SK-MEL-5 (cell line): Measurements from ENCODE around the gene MNX1. TPM values are rescaled to one million over a fixed set of nuclear protein-coding genes. Genes with fewer than 3 reads are reported as not detected.

ENCODE experiments used
- DNase-seq: peaks from one replicate; pipeline ENCODE4 v3.0.0-alpha.2; 2016; ENCODE audit warnings: low read depth, low spot score
- in situ Hi-C: cut with HindIII; loops from 2 replicates; pipeline ENCODE4 v1.10.0; 2016; ENCODE audit warnings: low sequenced_read_pairs, high pct_unique_total_duplicates, low pct_unique_long_range_greater_than_20kb
- total RNA-seq: library from RNA; depleted of rRNA; stranded (reverse); fragments of >200 nt; shearing (Covaris generic); gene quantifications from 2 replicates; pipeline ENCODE4 v1.2.3, GENCODE V29; 2014

The MNX1 gene
- total RNA-seq, 1 experiment from 2014 or later = 0.45 TPM

DNA sequence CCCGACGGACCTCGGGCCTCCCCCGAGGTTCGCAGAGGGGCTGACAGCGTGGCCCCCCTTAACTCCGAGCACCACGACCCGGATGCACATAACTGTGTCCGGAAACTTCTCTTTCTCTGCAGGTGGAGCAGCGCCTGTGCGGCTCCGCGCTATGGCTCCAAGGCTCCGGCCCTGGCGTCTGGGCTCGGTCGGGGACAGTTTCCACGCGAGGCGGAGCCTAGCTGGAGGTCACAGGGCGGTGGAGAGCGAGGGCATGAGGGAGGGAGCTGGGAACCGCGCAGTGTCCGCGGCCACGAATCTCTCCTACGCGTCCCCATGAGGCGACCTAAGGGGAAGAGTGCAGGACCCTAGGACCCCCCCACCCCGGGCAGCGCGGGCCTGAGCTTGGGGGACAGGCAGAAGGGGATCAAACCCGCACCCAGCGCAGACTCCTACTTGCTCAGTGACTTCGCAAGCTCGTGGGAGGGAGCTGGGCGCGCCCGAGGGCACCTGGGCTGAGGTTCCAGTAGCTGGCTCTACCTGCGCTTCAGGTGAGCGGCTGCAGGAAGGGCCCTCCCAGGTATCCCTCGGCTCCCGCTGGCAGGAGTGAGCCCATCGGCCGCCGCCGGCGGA lies 8.6 kb upstream of the MNX1 start:
- in situ Hi-C loops = no loop called here
- no peak for DNase-seq

DNA sequence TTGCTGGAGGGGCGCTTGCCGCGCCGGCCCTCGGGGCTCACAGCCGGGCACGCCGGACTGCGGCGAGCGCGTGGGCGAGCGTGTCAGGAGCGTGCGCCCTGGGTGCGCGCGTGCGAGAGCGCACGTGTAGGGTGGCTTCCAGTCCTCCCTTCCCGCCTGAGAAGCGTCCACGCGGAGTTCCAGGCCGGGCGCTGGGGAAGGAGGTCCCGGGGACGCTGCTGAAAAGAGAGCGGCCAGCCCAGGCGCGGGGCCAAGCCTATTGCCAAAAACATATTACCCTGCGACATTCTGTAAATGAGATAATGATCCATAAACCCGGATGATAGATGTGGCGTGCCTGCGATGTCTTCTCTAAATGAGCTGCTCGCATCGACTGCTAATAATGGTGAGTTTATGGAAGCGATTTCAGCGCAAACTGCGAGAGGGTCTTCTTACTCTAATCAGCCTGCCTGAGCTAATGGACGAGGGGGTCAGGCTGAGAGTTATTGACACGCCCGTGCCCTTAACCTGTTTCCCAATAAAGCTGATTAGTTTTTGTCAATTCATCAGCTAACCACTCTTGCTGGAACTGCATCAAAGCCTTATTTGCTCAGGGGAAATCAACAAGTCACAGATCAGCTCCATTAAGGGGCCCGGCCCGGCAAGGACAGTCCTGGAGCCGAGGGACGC lies 8.0 kb upstream of the MNX1 start:
- in situ Hi-C loops = no loop called here
- no peak for DNase-seq

DNA sequence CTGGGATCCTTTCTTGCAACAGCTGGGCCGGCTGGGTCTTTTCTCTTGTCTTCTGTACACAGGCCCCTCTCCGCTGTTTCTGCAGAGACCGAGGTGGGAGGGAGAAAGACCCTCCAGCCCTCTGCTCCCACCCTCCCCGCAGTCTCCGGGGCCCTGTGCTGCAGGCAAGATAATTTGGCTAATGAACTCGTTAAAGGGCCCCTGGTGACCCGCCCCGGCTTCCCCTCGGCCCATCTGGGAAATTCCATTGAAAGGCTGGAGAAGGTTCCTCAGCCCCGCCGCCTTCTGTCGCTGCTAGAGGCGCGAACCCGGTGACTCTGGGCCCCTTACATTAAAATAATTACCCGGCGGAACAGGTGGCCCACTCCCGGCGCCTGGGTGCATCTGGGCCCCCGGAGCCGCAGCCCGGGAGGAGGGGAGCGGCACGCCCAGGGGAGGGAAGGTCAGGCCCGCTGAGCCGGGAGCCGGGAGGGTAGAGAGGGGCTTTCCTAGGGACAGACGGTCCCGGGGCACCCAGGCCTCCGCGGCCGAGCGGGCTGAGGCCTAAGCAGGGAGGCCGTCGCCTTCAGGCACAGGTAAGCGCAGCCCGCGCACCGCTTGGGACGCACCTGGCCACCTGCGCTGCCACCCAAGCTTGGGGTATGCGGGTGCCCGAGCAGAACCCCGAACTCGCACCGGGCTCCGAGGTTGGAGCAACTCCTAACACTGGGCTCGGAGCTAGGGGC lies 7.3 kb upstream of the MNX1 start:
- in situ Hi-C loops = no loop called here
- DNase-seq = no peak

DNA sequence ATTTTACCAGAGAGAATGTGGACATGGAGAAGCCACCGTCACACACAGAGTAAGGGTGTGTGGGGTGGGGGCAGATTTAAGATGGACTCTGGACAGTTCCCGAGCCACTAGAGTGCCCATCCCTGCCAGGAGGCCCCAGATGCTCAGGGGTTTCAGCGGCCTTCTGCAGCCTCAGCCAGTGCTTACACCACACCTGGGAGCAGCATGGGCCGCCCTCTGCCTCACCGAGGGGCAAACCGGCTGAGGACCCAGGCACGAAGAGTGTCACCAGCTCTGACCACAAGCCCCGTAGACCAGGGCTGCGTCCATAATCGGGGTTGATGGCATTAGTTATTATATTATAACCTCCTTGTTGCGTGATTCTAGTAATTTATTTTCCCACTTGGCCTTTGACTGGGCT lies 6.7 kb upstream of the MNX1 start:
- in situ Hi-C loops = no loop called here

DNA sequence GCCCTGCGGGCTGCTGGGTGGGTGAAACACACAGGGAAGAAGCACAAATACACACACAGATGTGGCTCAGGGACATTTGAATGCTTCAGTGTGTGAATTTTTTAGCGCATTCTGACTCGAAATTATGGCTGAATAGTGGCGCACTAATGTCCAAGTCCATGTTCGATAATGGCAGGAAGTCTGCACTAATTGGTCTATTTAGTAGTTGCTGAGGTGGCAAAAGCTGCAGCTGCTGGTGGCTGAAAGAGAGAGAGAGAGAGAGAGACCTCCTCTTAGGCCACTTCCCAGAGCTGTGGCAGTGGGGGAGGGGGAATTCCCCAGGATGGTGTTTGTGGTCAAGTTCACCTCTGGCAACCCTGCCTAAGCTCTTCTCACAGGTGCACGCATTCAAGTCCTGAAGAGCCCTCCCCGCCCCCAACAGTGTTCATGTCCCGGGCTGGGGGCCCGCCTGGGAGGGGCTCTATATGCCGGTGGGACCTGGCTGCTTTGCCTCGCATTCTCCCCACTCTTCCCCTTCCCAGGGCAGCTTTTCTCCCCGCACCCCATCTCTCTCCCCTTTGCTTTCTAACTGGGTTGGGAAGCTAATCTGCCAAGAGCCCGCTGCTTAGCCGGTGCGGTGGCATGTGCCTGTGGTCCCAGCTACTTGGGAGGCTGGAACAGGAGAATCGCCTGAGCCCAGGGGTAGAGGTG lies 6.0 kb upstream of the MNX1 start:
- no peak for DNase-seq
- in situ Hi-C loops = no loop called here

More for the DNA sequence above, 6.7 kb upstream of the MNX1 start:
- DNase-seq = no peak

DNA sequence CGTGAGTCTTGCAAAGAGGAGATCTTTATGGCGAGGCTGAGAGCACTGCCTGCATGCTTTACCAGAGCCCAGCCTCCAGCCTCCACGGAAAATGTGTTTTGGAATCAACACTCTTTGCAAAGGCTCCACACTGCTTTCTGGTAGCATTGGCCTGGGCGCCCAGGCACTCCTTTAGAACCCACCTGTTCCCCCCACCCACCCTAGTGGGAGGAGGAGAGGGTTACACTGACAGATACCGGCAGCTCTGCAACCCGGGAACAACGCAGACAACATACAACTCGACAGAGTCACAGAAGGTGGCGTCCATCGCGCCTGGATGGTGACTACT lies 5.5 kb upstream of the MNX1 start:
- in situ Hi-C loops = no loop called here
- DNase-seq = no peak

DNA sequence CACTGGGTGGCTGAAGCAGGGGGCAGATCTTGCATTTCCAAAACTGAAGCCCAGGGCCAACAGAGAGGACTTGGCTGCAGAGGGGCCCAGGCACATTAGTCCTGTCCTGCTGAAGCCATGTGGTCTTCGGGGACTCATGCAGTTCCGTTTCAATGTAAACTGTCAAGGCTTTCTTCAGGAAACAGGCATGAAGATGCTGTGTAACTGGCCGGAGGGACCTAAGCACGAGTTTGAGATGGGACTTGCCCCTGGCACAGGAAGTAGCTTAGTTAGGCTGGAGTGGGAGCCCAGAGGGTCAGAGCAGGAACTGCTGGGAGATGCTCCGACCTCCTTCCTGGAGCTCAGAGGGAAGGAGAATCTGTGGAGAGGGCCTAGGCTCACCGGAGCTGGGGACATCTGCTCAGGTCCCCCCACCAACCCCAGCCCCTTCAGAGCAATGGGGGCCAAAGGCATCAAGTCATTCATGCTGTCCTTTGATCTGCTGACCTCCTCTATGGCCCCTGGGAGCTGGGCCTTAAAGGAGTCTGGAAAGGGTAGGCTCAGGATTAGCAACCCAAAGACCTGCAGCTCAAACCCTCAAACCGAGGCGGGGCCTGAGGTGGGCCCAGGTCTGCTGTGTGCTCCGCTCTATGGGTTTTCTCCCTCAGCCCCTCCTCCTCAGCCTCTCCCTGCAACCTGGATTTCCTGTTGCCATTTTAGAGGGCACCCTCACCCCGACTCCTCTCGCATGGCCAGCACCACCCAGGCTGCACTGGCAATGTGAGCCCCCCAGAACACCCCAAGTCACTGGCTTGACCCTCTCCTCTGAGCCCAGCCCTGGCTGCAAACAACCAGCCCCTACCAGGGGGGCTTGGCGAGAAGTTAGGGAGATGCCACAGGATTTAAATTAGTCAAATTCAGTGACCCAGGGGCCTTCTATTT lies 4.4 kb upstream of the MNX1 start:
- in situ Hi-C loops = no loop called here
- DNase-seq = no peak

DNA sequence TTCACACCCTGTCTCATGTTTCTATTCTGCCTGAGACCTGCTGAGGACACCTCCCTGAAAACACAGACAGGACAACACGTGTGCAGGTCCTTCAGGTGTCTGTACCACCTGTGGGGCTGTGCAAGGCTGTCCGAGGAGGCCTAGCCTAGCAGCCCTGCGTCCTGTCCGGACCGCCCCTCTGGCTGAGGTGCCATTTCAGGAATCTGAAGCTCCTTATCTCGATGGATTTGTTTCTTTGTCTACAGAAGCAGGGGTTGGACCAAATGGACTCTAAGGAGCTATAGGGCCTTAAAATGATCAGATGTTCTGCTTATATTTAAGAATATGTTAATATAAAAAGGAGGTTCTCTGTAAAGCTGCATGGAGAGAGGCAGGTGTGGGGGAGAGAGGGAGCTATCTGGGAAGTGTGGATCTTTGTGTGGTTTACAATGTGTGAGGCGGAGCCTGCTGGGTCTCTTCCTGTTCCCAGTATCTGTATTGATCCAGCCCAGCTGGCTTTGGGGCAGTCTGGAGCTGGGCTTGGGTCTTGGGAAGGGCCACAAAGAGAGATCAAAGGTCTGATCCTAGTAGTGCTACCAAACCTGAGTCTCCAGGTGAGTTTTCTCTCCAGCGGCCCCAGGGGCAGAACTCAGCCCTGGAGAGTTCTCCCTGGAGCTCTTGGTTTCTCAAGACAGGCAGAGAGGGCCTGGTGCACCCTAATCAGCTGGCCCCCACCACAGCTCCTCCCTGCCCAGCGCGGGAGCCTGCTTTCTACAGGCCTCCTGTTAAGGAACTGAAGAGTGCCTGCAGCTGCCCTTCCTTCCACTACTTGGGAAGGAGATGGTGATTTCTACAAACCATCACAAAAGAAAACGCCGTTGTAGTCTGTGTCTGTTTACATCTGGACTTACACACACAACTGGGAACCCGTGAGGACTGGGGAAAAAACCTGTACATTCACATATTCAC lies 3.4 kb upstream of the MNX1 start:
- in situ Hi-C loops = no loop called here
- no peak for DNase-seq

DNA sequence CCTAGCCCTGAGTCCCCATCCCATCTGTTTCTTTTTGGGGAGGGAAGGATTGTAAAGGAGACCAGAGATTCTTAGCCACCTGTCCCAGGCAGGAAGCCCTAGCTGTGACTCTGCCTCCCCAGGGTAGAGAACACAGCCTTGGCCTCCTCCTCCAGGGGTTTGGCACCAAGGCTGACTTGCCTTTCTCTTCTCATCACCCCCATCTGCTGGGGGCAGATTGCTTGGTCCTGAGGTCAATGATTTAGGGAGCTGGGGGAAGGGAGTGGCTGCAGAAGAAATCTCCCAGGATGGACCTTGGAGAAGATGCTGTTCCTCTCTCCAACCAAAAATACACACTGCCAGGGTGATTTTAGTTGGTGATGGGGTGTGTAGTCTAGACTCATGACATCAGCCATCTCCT lies 2.6 kb upstream of the MNX1 start:
- no peak for DNase-seq
- in situ Hi-C loops = no loop called here

DNA sequence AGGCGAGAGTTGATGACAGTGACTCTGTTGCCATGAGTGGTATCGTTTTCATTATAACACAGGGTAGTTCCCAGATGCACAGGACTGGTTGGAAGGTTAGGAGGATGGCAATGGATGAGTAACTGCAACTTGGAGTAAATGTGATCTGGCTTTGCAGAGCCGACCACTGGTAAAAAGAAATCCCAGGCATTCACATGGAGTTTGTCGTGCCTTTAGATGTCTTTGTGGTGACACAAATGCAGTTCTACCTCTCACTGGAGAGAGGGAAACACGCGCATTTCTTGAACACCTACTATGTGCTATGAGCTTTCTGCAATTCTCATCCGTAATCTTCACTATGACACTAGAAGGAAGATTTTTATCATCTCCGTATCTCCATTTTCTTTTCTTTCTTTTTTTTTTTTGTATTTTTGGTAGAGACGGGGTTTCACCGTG lies 1.7 kb upstream of the MNX1 start:
- in situ Hi-C loops = no loop called here
- DNase-seq = no peak

DNA sequence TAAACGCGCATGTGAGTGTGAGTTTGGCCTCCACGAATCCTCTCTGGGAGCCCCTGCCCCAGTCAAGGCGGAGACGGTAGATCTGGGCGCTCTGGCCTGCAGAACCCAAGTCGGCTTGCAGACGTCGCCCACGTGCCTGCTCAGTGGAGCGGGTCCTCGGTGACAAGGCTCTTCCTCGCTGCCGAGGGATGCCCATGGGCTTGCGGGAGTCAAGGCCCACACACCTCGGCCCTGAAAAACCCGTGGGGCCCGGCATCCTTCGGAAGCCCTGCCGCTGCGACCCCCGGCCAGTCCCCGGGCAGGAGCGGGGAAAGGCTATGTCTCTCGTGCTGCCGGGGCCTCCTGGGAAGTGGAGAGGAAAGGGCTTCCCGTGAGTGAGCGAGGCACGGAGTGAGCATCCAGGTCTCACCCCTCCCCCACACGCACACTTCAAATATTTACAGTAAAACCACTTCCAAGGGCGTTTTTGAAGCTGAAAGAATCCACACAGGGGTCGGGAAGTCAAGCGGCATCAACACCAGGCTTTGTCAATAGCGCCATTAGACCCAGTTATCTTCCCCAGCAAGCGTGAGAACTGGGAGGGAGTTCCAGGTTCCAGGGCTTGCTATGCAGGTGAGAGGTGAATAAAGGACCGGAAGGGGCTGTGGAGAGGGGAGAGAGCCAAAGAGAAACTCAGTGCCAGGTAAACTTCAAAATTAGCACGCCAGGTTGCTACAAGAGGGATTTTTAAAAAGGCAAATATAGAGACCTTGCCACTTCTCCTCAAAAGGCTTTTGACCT lies 1.1 kb upstream of the MNX1 start:
- in situ Hi-C loops = no loop called here
- DNase-seq = no peak

DNA sequence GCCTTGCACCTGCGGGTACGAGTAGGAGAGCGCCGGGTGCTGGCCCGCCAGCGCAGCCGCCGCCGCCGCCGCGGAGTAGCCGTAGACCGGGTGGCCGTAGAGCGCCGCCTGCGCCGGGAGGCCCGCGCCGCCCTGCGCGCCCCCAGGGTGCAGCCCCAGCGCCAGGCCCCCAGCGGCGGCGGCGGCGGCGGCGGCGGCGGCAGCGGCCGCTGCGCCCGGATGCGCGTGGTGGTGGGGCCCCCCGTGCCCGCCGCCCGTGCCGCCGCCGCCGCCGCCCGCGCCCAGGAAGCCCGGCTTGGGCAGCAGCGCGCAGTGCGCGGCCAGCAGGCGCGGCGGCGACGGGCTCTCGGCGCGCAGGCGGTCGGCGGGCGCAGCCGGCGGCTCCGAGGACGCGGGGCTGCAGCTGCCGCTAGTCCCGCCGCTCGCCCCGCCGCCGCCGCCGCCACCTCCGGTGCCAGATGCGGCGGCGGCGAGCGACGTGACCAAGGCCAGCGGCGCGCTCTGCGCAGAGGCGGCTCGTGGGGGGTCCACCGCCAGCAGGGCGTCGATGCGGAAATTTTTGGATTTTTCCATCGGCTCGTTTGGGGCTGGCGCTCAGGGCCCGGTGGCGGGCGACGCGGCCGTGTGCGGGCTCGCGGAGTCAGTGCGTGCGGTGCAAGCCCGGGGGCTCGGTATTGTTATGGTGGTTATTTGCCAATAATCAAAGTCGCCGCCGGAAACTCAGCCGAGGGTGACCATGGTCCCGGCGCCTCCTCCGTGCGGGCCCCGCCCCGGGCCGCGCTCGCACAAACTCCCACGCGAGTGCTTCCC lies 480 bp downstream of the MNX1 start:
- in situ Hi-C loops = no loop called here
- DNase-seq = no peak

DNA sequence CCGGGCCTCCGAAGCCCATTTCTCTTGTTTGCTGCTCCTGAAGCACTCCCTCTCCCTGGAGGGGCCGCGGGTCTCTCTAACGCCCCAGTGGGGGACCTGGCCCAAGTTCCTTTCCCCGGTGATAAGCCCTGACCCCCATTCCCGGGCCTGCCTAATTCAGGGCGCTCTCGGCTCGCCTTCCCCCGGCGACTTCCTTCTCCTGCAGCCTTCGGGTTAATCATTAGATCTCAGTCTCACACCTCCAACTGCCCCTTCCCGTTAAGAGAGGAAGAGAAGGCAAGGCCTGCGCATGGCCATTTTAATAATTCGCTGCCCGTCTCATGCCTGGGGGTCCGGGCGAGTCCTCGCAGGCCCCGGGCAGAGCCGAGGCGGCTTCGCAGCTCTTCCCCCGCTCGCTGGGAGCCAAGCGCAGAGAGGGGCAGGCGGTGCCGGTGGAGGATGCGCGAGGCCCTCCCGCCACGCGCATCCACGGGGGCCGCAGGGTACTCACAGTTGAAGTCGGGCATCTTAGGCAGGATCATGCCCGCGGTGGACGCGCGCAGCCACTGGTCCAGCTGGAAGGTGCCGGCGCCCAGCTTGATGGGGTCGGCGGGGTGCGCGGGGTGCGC lies 1.2 kb downstream of the MNX1 start:
- in situ Hi-C loops = no loop called here
- DNase-seq = no peak

DNA sequence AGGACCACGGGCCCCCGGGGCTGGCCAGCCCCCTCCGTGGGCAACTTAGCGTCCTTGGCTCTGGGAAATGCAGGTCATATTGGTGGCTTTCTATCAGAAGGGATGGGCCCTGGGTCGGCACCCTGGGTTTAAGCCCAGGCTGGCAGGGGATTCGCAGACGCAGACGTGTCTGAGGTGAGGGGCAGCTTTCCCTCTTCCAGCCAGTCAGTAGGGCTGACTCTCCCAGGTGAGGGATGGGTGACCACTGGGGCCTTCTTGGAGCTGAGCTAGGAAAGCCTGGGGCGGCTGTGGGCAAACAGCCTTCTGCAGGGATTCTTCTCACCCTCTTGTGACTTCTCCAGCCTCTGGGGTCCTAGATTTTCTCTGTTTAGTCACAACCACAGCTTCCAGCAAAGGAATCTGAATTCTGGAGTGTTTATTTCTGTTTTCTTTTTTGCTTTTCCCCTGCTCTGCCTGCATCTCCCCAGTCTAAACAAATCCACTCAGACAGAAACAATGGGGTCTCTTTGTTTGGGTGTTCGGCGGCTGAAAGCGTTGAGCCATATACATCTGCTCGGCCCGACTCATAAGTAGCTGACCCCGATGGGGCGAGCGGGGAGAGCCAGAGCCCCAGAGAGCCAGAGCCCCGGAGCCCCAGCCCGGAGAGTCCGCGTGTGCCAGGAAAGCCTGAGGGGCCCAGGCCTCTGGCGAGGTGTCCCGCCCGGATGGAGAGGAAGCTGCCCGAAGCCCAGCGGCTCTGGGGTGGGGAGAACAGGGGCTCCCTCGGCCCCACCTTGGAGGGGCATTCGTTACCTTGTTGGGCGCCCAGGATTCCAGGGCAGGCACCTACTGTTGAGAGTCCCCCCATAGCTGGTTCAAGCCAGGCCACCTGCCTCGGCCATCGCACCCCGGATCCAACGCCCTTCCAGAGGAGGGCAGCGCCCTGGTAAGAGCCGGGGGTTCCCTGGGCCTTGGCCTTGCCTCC lies 2.0 kb downstream of the MNX1 start:
- in situ Hi-C loops = no loop called here
- no peak for DNase-seq
